HUES64 (cell line): ENCODE measurements around the gene KCTD16.

Source experiments
- H3K27ac ChIP-seq: 2 replicates; pipeline ENCODE4 v1.7.0; 2013; ENCODE audit warnings: low read depth, low read length, inconsistent platforms
- H3K27me3 ChIP-seq: 2 replicates; pipeline ENCODE4 v1.6.1; 2013; ENCODE audit warnings: mild to moderate bottlenecking, low read length; ENCODE audit not compliant: insufficient read depth
- H3K36me3 ChIP-seq: 2 replicates; pipeline ENCODE4 v1.6.1; 2013; ENCODE audit warnings: mild to moderate bottlenecking, low read length; ENCODE audit not compliant: insufficient read depth
- H3K4me1 ChIP-seq: 2 replicates; pipeline ENCODE4 v1.6.1; 2013; ENCODE audit warnings: mild to moderate bottlenecking, low read length, moderate library complexity; ENCODE audit not compliant: insufficient read depth
- H3K4me3 ChIP-seq: 2 replicates; pipeline ENCODE4 v1.5.1; 2013; ENCODE audit warnings: mild to moderate bottlenecking, low read length, moderate library complexity
- H3K9ac ChIP-seq: 2 replicates; pipeline ENCODE4 v1.6.1; 2013; ENCODE audit warnings: mild to moderate bottlenecking, low read depth, low read length
- H3K9me3 ChIP-seq: 2 replicates; pipeline ENCODE4 v1.6.1; 2013; ENCODE audit warnings: low read depth, low read length; ENCODE audit not compliant: insufficient read depth
- WGBS: fragments of 150-250, 120-280 bp; methylation state at CpG from one replicate; pipeline ENCODE4 v1.1.7; 2013; ENCODE audit warnings: missing lambda C conversion rate; 5-methylcytosine and 5-hydroxymethylcytosine counted together

KCTD16 gene

GRCh38 chr5:144135113-144135762 lies 35.4 kb upstream of the KCTD16 start:
- Histone ChIP-seq H3K27me3 (no peaks in the 10 kb centered on the region), H3K9ac (no peak overlapping the region), H3K4me3 (no peak overlapping the region), H3K27ac (no peak overlapping the region), H3K9me3 (no peaks in the 10 kb centered on the region), H3K4me1 (no peaks in the 10 kb centered on the region), H3K36me3 (no peaks in the 10 kb centered on the region)
- WGBS, result 94% methylated on average over 3 of the region's 3 CpGs

- no peak overlapping the region for H3K9ac ChIP-seq
- no peaks in the 10 kb centered on the region for H3K4me1 ChIP-seq
- no peaks in the 10 kb centered on the region for H3K27me3 ChIP-seq
- H3K4me3 ChIP-seq, result no peak overlapping the region
- WGBS, result 94% methylated on average over 5 of the region's 5 CpGs
- H3K9me3 ChIP-seq, result no peaks in the 10 kb centered on the region
- H3K36me3 ChIP-seq, result no peaks in the 10 kb centered on the region
- no peak overlapping the region for H3K27ac ChIP-seq
Observed at GRCh38 chr5:144139586-144139985, 31.1 kb upstream of the KCTD16 start.

- Histone ChIP-seq H3K4me1 (no peaks in the 10 kb centered on the region), H3K27ac (no peak overlapping the region), H3K9ac (no peak overlapping the region), H3K36me3 (no peaks in the 10 kb centered on the region), H3K27me3 (no peaks in the 10 kb centered on the region), H3K9me3 (no peaks in the 10 kb centered on the region), H3K4me3 (no peak overlapping the region)
- 86% methylated on average over 2 of the region's 2 CpGs for WGBS
Observed at GRCh38 chr5:144141585-144141984, 29.1 kb upstream of the KCTD16 start.

- no peaks in the 10 kb centered on the region for H3K27me3 ChIP-seq
- H3K4me1 ChIP-seq, result no peaks in the 10 kb centered on the region
- H3K36me3 ChIP-seq, result no peaks in the 10 kb centered on the region
- no peak overlapping the region for H3K9ac ChIP-seq
- H3K9me3 ChIP-seq, result no peaks in the 10 kb centered on the region
- H3K4me3 ChIP-seq, result no peak overlapping the region
- 20% methylated on average over 1 of the region's 2 CpGs for WGBS
- H3K27ac ChIP-seq, result no peak overlapping the region
Observed at GRCh38 chr5:144142139-144142823, 28.4 kb upstream of the KCTD16 start.

DNA sequence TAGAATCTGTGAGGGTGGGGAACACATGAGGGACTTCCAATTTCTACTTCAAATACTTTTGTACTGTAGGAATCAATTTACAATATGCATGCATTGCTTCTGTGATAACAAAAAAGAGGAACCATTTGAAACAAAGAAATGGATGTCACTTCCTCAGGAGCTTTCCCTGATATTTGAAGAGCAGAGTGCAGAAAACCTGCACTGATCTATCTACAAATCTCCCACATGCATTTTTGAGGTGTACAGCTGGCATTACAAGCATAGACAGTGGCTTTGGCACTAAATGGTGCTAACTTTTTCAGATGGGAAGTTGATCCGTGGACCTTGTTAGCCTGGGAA lies 27.9 kb upstream of the KCTD16 start:
- Histone ChIP-seq H3K27me3 (no peaks in the 10 kb centered on the region), H3K9ac (no peak overlapping the region), H3K4me1 (no peaks in the 10 kb centered on the region), H3K36me3 (no peaks in the 10 kb centered on the region), H3K9me3 (no peaks in the 10 kb centered on the region), H3K4me3 (no peak overlapping the region), H3K27ac (no peak overlapping the region)
- WGBS, result 82% methylated on average over 1 of the region's 1 CpG

DNA sequence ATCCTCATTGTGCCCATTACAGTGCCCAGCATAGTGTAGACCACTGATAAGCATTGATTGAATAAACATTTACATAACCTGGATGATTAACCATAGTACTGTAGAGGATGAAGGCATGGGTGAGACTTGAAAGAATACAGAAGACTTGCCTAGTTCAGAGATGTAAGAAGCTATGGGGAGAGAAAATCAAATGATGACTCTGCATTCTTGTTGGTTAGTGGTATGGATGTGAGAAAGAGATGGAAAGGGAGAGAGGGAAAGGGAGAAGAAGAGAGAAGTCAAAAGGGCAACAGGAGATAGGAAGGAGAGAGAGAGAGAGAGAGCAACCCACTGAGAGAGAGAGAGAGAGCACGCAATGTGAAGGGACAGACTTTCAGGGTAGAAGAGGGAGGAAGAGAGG lies 27.0 kb upstream of the KCTD16 start:
- H3K9me3 ChIP-seq, result no peaks in the 10 kb centered on the region
- WGBS, result 86% methylated on average over 1 of the region's 1 CpG
- H3K36me3 ChIP-seq, result no peaks in the 10 kb centered on the region
- no peaks in the 10 kb centered on the region for H3K27me3 ChIP-seq
- H3K27ac ChIP-seq, result no peak overlapping the region
- H3K4me3 ChIP-seq, result no peak overlapping the region
- no peaks in the 10 kb centered on the region for H3K4me1 ChIP-seq
- H3K9ac ChIP-seq, result no peak overlapping the region

GRCh38 chr5:144144956-144145751 lies 25.5 kb upstream of the KCTD16 start:
- Histone ChIP-seq H3K27ac (no peak overlapping the region), H3K9ac (no peak overlapping the region), H3K4me1 (no peaks in the 10 kb centered on the region), H3K27me3 (no peaks in the 10 kb centered on the region), H3K36me3 (no peaks in the 10 kb centered on the region), H3K4me3 (no peak overlapping the region), H3K9me3 (no peaks in the 10 kb centered on the region)
- 91% methylated on average over 3 of the region's 4 CpGs for WGBS

GRCh38 chr5:144151026-144151425 lies 19.6 kb upstream of the KCTD16 start:
- no peaks in the 10 kb centered on the region for H3K36me3 ChIP-seq
- 95% methylated on average over 3 of the region's 3 CpGs for WGBS
- no peaks in the 10 kb centered on the region for H3K9me3 ChIP-seq
- H3K27me3 ChIP-seq, result no peaks in the 10 kb centered on the region
- no peak overlapping the region for H3K27ac ChIP-seq
- H3K9ac ChIP-seq, result no peak overlapping the region
- H3K4me1 ChIP-seq, result no peaks in the 10 kb centered on the region
- no peak overlapping the region for H3K4me3 ChIP-seq

DNA sequence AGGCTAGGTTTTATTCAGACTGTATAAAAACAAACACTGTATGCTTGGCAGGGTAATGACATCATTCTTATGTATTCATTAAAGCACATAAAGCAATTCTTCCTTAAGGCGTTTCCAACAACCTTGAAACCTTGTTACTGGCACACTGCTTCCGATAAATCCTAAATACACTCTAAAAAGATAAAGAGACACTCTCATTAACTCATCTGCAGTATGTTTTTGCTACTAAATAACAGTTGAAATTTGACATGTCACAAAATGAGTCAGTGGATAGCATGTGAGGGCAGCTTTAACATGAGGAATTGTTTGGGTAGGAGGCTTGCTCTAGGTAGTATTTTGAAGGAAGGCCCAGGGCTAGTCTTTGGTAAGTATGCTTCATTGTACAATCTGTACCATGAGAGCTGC lies 13.9 kb upstream of the KCTD16 start:
- Histone ChIP-seq H3K9ac (no peak overlapping the region), H3K4me3 (no peak overlapping the region), H3K9me3 (no peaks in the 10 kb centered on the region), H3K4me1 (no peaks in the 10 kb centered on the region), H3K36me3 (peaks cover 33% of the 10 kb centered on the region), H3K27me3 (no peaks in the 10 kb centered on the region), H3K27ac (no peak overlapping the region)
- WGBS, result 91% methylated on average over 2 of the region's 2 CpGs

GRCh38 chr5:144162686-144163085 lies 8.0 kb upstream of the KCTD16 start:
- no peaks in the 10 kb centered on the region for H3K9me3 ChIP-seq
- no peaks in the 10 kb centered on the region for H3K27me3 ChIP-seq
- no peak overlapping the region for H3K4me3 ChIP-seq
- no CpG with 5 or more reads among the region's 1 CpG for WGBS
- H3K27ac ChIP-seq, result no peak overlapping the region
- H3K36me3 ChIP-seq, result peaks cover 92% of the 10 kb centered on the region
- no peaks in the 10 kb centered on the region for H3K4me1 ChIP-seq
- H3K9ac ChIP-seq, result no peak overlapping the region

DNA sequence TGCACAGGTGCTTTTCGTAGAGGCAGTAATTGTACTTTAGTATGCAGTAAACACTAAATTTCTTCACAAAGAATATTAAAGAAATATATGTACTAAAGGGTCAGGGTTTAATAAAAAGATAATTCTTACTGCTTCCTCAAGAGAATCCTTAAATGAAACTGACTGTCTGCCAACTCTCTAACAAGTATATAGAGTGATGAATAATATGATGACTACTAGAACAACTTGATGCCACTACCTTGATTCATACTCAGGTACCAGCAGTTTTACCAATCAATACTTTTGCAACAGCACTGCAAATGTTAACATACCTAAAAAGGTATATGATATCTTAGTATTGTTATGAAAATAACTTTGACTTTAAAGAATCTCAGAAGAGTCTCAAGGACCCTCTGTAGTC lies 4.0 kb upstream of the KCTD16 start:
- H3K4me3 ChIP-seq, result no peak overlapping the region
- H3K27me3 ChIP-seq, result no peaks in the 10 kb centered on the region
- H3K36me3 ChIP-seq, result peaks cover 73% of the 10 kb centered on the region
- peaks cover 5% of the 10 kb centered on the region; the same call in 1 of the 2 replicates for H3K4me1 ChIP-seq
- no peak overlapping the region for H3K27ac ChIP-seq
- H3K9ac ChIP-seq, result no peak overlapping the region
- no peaks in the 10 kb centered on the region for H3K9me3 ChIP-seq
- no CpG with 5 or more reads among the region's 1 CpG for WGBS
